HG02678 (cell line): ENCODE measurements around the gene ASB5.
"Not testable (repeated sequence)": the region's sequence is repeated elsewhere in the genome, so short reads cannot be mapped to it uniquely, and the experiment has no call there.

Experiments
- ATAC-seq: cut with Tn5 transposase; IDR thresholded peaks from one replicate; pipeline ENCODE4 v1.9.1; 2021; ENCODE audit warnings: mild to moderate bottlenecking, moderate library complexity; ENCODE audit not compliant: unreplicated experiment

Gene ASB5

DNA sequence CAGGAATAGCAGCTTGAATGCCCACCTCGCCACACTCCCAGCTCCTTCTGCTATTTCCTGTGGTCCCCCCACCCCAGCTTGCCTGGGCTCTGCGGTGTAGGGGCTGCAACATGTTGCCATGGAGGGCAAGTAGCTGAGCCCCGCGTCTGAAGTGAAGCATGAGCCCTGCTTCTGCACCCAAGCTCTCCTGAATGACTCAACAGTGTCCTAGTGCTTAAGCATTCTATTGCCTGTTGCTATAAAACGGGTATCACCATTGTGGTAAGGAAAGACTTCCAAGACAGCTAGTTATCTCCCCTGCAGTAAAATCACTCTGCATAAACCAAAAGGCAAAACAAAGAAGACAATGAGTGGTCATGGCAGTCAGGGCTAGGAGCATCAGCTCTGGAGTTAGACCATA, 42.3 kb downstream of the ASB5 start:
- ATAC-seq, result no peak

GRCh38 chr4:176223561-176223960, 45.5 kb downstream of the ASB5 start:
- ATAC-seq, result no peak

DNA sequence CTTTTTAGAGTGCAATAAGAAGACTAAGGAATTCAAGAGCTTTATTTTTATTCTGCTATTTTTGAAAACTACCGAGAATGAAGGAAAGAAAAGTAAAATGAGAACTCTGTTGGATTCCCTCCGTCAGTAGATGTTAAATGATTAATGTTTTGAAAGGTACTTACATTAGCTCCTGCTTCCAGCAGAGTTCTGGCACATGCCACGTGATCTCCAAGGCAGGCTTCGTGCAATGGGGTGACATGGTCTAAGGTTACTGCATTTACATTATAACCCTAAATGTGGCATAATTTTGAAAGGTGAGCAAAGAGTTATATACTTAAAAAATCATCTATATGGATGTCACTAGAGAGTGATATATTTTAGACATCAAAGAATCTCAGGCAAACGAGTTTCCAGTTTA, 46.9 kb downstream of the ASB5 start:
- ATAC-seq, result no peak

DNA sequence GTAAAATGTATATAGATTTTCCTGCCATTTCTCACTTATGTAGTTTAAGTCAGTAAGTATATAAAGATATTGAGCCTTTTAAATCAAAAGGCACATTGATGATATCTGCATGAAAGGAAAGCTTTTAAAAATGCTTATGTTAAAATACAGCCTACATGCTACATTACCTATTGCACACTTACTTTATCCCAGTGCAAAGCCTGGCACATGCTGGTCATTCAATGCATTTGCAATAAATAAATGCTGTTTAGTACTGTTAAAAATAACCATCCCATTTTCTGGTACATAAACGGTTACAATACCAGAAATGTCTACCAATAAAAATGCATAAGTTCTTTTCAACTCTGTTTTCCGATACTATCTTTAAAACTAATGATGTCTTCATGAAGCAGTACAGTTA, 51.5 kb downstream of the ASB5 start:
- no peak for ATAC-seq

- ATAC-seq, result not testable (repeated sequence)
Measured at GRCh38 chr4:176212351-176212750, 56.7 kb downstream of the ASB5 start.

- no peak for ATAC-seq
Measured at GRCh38 chr4:176210579-176211296, 58.3 kb downstream of the ASB5 start.

DNA sequence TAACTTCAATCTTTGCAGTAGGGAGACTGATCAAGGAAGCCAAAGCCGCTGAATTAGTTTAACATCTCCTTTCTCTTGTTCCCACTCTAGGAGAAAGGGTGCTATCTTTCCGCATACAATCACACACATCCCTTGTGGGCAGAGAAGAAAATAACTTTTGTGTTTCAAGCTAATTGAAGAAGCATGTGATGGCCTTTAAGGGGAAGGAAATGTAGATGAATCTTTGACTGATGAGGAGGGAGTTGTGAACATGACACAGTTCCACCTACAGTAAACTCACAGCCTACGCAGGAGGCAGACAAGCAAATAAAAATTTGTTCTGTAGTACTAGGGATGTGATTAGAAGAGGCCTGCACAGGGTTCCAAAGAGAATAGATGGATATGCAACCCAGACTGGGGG, 58.9 kb downstream of the ASB5 start:
- ATAC-seq, result no peak

- no peak for ATAC-seq
Measured at GRCh38 chr4:176209535-176209934, 59.5 kb downstream of the ASB5 start.

- ATAC-seq, result no peak
Measured at GRCh38 chr4:176207839-176208238, 61.2 kb downstream of the ASB5 start.

DNA sequence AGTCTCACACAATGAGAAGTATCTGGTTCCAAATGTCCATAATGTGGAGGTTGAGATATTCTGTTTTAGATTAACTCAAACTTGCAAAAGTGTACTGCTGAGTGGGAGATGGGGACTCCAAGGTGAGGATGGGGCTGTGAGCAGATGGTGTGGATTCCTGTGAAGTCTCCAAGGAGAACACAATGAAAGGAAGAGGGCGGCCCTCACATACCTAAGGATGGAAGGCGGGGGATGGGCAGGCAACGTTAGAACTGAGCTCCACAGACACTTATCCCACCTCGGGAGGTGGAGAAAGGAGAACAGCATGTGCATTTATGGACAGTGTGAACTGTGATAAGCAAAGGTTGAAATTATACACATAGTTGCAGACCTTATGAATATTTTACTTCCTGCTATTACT, 63.7 kb downstream of the ASB5 start:
- no peak for ATAC-seq

- ATAC-seq, result no peak
Measured at GRCh38 chr4:176198316-176198903, 70.6 kb downstream of the ASB5 start.

- peak; percentile 98 for ATAC-seq
Measured at GRCh38 chr4:176195184-176195978, 73.6 kb downstream of the ASB5 start, which contains the start of gene SPATA4. Gene SPATA4 (minus strand): TSS chr4:176195585. CDS start chr4:176195562, 23 bp downstream.

- ATAC-seq, result no peak
Measured at GRCh38 chr4:176193938-176194337, 75.1 kb downstream of the ASB5 start.

DNA sequence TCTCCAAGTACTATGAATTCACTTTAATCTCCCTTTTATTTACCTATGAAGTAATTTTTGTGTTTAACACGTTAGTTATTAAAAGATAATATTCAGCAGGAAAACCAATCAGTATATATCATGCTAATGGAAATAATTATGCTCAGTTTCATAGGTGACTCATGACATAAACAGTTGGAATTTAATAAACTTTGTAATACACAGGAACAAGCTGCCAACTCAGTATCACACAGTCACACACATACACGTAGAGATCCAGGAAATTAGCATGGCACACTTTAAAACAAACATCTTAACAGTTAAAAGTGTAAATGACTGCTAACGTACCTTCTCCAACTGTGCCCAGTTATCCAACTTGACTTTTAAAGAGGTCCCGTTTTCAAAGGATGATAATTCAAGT, 75.9 kb downstream of the ASB5 start:
- no peak for ATAC-seq

- ATAC-seq, result no peak
Measured at GRCh38 chr4:176191974-176192373, 77.0 kb downstream of the ASB5 start.

- no peak for ATAC-seq
Measured at GRCh38 chr4:176189891-176190795, 78.9 kb downstream of the ASB5 start.

GRCh38 chr4:176188654-176189053, 80.4 kb downstream of the ASB5 start:
- ATAC-seq, result no peak

- no peak for ATAC-seq
Measured at GRCh38 chr4:176187624-176188023, 81.4 kb downstream of the ASB5 start.

DNA sequence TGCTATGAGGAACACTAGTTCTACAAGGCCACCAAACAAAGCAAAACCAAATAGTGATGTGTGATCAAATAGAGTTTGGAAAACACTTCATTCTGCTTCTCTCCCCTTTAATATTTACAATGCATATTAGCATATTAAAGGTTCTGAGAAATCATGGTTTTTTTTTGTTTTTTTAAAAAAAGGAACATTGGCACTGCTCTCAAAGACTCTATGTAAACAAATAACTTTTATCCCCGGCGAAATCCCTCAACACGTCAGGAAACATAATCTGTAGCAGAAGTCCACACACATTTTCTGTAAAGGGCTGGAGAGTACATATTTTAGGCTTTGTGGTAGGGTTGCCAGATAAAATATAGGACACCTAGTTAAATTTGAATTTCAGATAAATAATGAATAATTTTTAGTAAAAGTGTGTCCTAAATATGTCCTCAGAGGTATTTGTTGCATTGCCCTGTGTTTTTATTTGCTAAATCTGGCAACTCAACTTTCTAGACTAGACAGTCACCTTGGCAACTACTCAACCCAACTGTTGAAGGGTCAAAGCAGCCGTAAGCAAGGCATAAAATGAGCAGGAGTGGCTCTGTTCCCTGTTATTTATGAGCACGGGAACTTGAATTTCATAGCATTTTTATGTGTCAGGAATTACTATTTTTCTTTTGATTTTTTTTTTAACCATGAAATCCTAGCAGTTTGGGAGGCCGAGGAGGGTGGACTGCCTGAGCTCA, 82.2 kb downstream of the ASB5 start:
- ATAC-seq, result no peak

GRCh38 chr4:176186067-176186466, 83.0 kb downstream of the ASB5 start:
- no peak for ATAC-seq
